AG04449 (cell line): ENCODE results near the gene GOLIM4.

Source experiments
- CTCF ChIA-PET: fragments of 350-600 bp; formaldehyde crosslinking; extraction: SDS; loops from one replicate; lab custom pipeline; 2021; ENCODE audit warnings: antibody characterized with exemption; lab: Yijun Ruan, JAX
- POLR2A ChIA-PET: fragments of 400-600, 350-600 bp; formaldehyde crosslinking; extraction: SDS; loops from one replicate; lab custom pipeline; 2020; ENCODE audit warnings: antibody characterized with exemption, inconsistent platforms; lab: Yijun Ruan, JAX
- DNase-seq: peaks from one replicate; pipeline ENCODE4 v3.0.0-alpha.2; 2010; ENCODE audit warnings: low read depth, low spot score
- H3K4me3 ChIP-seq: 2 replicates; pipeline ENCODE4 v1.5.1; 2011; ENCODE audit warnings: low read depth, mild to moderate bottlenecking, control low read depth, low read length
- CTCF ChIP-seq: IDR thresholded peaks from one replicate; pipeline ENCODE4 v1.5.1; 2011; ENCODE audit warnings: mild to moderate bottlenecking, moderate library complexity, low read length, control low read depth, inconsistent platforms; ENCODE audit not compliant: insufficient read depth; ENCODE audit errors: missing control alignments

GOLIM4 gene

GRCh38 chr3:168083906-168084305, 11.8 kb downstream of the GOLIM4 start:
- CTCF ChIA-PET = interaction anchor here (1.0 kb wide), 1 partner anchor 8 kb away, joined by 3 read pairs; no protein-coding TSS in a partner anchor
- no peak for TF ChIP-seq CTCF
- H3K4me3 ChIP-seq = no peak overlapping the region
- no peak for DNase-seq
- POLR2A ChIA-PET = no interaction called here

- no peak for DNase-seq
- POLR2A ChIA-PET = no interaction called here
- TF ChIP-seq CTCF = no peak
- CTCF ChIA-PET = no interaction called here
- no peak overlapping the region for H3K4me3 ChIP-seq
Observed at GRCh38 chr3:168081856-168082255, 13.9 kb downstream of the GOLIM4 start.

- no peak for DNase-seq
- no peak overlapping the region for H3K4me3 ChIP-seq
- no peak for TF ChIP-seq CTCF
- ChIA-PET POLR2A (no interaction called here), CTCF (interaction anchor here (0.9 to 1.1 kb wide), 3 partner anchors 28 to 84 kb away, joined by 3 to 4 read pairs (median 3); no protein-coding TSS in a partner anchor)
Observed at GRCh38 chr3:168081171-168081771, 14.5 kb downstream of the GOLIM4 start.

GRCh38 chr3:168080499-168081170, 15.1 kb downstream of the GOLIM4 start:
- H3K4me3 ChIP-seq = no peak overlapping the region
- ChIA-PET POLR2A (no interaction called here), CTCF (interaction anchor here (0.9 to 1.1 kb wide), 3 partner anchors 27 to 85 kb away, joined by 3 to 4 read pairs (median 3); no protein-coding TSS in a partner anchor)
- TF ChIP-seq CTCF = no peak
- DNase-seq = no peak

- ChIA-PET POLR2A (no interaction called here), CTCF (no interaction called here)
- no peak overlapping the region for H3K4me3 ChIP-seq
- TF ChIP-seq CTCF = no peak
- no peak for DNase-seq
Observed at GRCh38 chr3:168080022-168080421, 15.7 kb downstream of the GOLIM4 start.

GRCh38 chr3:168077091-168077490, 18.6 kb downstream of the GOLIM4 start:
- no peak for TF ChIP-seq CTCF
- CTCF ChIA-PET = no interaction called here
- POLR2A ChIA-PET = no interaction called here
- no peak overlapping the region for H3K4me3 ChIP-seq
- no peak for DNase-seq
